Stimulated activated CD4-positive, alpha-beta T cell treated with anti-CD3 and anti-CD28 coated beads, Interleukin-1b, Interleukin-23, amount 100 ng/mL, for 4 hours (primary cell): ENCODE data around the gene DEAF1.

Experiments used
- DNase-seq, 2 donors: peaks; one replicate each; pipeline ENCODE4 v3.0.0-alpha.2; 2020; ENCODE audit warnings: low read depth in 2 of 2

The DEAF1 gene

GRCh38 chr11:623999-624704, 70.9 kb downstream of the DEAF1 start:
- no peak for DNase-seq

- DNase-seq, result no peak
These were observed 71.6 kb downstream of the DEAF1 start for GRCh38 chr11:623349-623869.

- DNase-seq, result no peak
These were observed 73.2 kb downstream of the DEAF1 start for GRCh38 chr11:621838-622237.

- DNase-seq, result no peak
These were observed 73.8 kb downstream of the DEAF1 start for GRCh38 chr11:620935-621814.

- no peak for DNase-seq
These were observed 74.8 kb downstream of the DEAF1 start for GRCh38 chr11:620201-620600.

- no peak for DNase-seq
These were observed 75.4 kb downstream of the DEAF1 start for GRCh38 chr11:619628-620050.

- no peak for DNase-seq
These were observed 76.0 kb downstream of the DEAF1 start for GRCh38 chr11:618856-619627.

GRCh38 chr11:617912-618682, 76.9 kb downstream of the DEAF1 start:
- no peak for DNase-seq

- no peak for DNase-seq
These were observed 77.7 kb downstream of the DEAF1 start for GRCh38 chr11:617199-617911.

- DNase-seq, result no peak
These were observed 78.5 kb downstream of the DEAF1 start for GRCh38 chr11:616320-617198.

- peak; percentile 70 to 73 for DNase-seq
These were observed 79.3 kb downstream of the DEAF1 start, which contains the start of gene IRF7 for GRCh38 chr11:615504-616319. Gene IRF7 (minus strand): TSS chr11:615950. CDS start chr11:615364, 586 bp downstream.

GRCh38 chr11:614623-615503, 80.2 kb downstream of the DEAF1 start:
- DNase-seq, result no peak

- DNase-seq, result no peak
These were observed 80.9 kb downstream of the DEAF1 start for GRCh38 chr11:614021-614622.

GRCh38 chr11:613369-613968, 81.6 kb downstream of the DEAF1 start:
- peak; percentile 77 to 86 for DNase-seq

- no peak for DNase-seq
These were observed 82.1 kb downstream of the DEAF1 start for GRCh38 chr11:612961-613300.

- DNase-seq, result no peak
These were observed 82.6 kb downstream of the DEAF1 start for GRCh38 chr11:612201-612960.
